Activated effector memory CD4-positive, alpha-beta T cell treated with Interleukin-2 at 50 U/mL for 16 hours (primary cell): Measurements from ENCODE around the gene ZNF740.
"Not testable (repeated sequence)": the region's sequence is repeated elsewhere in the genome, so short reads cannot be mapped to it uniquely, and the experiment has no call there.

ENCODE experiments used
- DNase-seq: peaks from one replicate; pipeline ENCODE4 v3.0.0-alpha.2; 2020

The ZNF740 gene

DNA sequence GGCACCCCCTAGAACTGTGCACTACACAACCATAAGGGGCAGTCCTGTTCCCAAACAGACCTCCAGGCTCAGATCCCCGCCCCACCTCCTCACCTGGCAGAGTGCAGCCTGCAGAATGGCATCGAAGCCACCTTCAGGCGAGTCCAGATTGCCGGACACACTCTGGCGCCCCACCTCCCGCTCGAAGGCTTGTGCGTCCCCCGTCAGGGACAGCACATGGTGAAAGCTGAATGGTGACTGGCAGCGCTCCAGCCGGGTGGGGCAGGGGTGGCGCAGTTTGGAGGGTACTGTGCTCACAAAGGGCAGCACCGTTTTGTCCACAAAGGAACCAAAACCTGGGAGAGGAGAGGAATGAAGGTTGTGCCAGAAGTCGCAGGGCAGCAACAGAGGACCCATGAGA lies 16.0 kb downstream of the ZNF740 start:
- no peak for DNase-seq

DNA sequence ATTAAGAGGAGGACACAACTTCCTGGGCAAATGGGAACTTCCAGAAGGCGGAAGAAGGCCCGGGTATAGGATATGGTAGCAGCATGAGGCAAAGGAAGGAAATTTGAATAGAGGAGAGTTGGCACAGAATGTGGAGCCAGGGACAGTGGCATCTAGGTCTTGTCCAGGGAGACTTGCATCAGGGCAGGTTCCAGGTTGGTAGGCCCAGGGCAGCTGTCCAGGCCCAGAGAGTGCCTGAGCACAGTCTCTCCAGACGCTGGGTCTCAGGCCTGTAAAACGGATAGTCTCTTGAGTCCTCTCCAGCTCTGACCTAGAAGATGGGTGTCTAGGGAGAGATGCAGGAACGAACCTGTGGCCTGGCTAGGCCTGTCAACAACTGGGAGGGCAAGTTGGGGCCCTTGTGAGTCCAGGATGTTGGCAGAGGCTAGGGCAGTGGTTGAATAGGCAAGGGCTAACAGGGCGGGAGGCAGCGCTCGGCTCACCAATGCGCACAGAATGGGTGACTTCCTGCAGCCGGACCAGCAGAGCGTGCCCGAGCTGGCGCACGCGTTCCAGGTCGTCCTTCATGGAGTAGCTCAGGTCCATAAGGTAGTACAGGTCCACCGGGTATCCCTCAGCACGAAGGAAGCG lies 16.6 kb downstream of the ZNF740 start:
- no peak for DNase-seq

DNA sequence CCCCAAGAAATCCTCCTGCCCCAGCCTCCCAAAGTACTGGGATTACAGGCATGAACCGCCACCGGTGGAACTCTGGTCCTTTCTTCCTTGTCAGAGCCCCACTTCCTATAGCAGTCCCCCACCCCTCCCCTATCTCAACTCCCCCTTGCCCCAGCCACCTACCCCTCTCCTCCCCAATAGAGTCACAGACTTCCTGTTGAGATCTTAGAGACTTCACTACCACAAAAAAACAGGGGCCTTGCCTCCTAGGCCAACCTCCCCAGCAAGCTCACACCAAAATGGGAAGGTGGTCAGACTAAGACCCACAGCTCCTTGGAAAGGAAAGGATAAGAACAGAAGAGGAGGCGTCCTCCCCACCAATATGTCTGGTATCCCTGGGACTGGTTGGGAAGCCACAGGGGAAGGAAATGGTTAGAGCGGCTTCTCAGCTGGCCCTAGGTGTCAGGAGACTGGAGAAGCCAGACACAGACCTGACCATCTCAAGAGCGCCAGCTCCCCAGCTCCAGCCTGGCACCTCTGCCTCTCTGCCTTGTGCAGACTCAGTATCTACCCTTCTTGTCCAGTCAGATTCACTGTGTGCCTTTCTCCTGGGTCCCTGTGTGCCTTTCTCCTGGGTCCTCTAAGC lies 18.1 kb downstream of the ZNF740 start:
- DNase-seq: no peak

DNA sequence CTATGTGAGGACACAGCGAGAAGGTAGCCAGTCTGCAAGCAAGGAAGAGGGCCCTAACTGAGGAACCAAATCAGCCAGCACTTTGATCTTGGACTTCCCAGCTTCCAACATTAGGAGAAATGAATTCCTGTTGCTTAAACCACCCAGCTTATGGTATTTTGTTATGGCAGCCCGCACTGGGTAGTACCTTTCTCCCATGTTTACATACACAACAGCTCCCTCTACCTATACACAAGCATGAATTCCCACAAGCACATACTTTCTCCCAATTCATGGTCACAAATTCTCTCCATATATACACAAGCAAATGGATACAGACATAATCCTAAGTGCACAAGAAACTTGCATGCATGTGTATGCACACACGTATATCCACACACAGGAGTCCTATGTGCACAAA lies 19.2 kb downstream of the ZNF740 start:
- DNase-seq: no peak

DNA sequence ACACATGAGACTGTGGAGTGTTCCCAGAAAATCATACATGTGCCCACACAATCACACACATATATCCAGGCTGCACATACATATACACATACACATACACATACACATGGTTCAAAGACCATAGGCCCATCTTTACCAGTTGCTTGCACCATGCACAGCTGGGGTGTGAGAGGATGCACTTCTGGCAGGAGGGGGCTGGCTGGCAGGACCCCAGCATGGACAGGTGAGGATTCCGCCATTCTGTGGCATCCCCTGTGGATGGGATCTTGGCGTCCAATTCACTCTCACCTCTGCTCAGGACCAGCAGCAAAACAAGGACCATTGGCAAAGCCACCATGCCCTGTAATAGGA lies 19.6 kb downstream of the ZNF740 start:
- DNase-seq: no peak

DNA sequence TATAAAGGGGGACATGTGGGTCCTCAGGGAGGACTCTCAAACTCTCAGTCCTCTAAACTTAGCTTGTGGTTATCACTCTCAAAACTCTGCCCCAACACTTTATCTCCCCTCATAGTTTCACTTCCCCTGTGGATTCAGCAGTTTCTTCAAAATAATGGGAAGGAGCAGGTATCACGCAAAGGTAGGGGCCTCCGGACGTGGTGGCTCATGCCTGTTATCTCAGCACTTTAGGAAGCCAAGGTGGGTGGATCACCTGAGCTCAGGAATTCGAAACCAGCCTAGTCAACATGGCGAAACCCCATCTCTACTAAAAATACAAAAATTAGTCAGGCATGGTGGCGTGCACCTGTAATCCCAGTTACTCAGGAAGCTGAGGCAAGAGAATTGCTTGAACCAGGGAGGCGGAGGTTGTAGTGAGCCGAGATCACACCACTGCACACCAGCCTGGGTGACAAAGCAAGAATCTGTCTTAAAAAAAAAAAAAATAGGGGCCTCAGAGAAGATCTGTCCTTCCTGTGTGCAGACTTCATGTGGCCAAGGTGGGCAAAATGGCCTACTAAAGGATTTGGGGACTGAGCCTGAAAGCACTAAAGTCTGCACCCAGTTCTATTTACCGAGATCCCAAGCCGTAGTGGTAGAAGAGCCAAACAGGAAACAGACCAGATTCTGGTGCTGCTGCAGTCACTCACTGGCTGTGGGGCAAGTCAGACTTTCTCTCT lies 20.1 kb downstream of the ZNF740 start:
- no peak for DNase-seq

DNA sequence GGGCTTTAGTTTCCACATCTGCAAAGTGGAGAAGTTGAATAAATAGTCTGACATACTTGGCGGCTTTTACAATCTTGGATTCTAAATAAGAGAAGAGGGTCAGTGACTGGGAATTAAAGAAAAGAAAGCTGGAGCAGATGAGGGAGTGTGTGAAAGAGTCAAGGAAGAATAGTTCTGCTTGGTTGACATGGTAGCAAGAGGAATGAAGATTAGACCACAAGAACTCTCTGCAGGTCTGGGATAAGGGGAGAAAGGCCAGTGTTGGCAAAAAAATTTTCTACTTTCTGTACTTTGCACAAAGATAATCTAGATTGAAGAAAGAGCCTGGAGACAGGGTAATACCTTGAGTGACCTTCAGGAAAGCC lies 20.6 kb downstream of the ZNF740 start:
- no peak for DNase-seq

DNA sequence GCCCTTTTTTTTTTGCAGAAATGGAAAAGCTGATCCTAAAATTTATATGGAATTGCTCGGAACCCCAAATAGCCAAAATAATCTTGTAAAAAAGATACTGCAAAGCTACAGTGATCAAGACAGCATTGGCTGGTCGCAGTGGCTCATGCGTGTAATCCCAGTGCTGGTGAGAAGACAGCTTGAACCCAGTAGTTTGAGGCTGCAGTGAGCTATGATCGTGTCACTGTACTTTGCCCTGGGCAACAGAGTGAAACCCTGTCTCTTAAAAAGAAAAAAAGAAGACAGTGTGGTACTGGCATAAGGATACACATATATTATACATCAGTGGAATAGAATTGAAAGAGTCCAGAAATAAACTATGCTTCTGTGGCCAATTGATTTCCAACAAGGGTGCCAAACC lies 21.1 kb downstream of the ZNF740 start:
- no peak for DNase-seq

DNA sequence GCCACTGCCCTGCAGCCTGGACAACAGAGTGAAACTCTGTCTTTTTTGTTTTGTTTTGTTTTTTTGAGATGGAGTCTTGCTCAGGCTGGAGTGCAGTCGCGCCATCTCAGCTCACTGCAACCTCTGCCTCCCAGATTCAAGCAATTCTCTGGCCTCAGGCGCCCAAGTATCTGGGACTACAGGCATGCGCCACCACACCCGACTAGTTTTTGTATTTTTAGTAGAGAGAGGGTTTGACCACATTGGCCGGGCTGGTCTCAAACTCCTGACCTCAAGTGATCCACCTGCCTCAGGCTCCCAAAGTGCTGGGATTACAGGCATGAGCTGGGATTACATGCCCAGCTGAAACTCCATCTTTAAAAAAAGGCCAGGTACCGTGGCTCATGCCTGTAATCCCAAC lies 21.8 kb downstream of the ZNF740 start:
- DNase-seq: not testable (repeated sequence)

DNA sequence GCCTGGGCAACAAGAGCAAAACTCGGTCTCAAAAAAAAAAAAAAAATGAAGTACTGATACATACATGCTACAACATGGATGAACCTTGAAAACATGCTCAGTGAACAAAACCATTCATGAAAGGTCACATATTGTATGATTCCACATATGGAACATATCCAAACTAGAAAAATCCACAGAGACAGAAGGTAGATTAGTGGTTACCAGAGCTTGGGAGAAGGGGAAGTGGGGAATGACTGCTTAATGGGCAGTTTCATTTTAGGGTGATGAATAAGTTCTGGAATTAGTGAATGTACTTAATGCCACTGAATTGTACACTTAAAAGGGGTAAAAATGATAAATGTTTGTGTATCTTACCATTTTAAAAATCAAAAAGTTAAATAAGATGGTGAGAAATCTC lies 23.8 kb downstream of the ZNF740 start:
- DNase-seq: no peak

DNA sequence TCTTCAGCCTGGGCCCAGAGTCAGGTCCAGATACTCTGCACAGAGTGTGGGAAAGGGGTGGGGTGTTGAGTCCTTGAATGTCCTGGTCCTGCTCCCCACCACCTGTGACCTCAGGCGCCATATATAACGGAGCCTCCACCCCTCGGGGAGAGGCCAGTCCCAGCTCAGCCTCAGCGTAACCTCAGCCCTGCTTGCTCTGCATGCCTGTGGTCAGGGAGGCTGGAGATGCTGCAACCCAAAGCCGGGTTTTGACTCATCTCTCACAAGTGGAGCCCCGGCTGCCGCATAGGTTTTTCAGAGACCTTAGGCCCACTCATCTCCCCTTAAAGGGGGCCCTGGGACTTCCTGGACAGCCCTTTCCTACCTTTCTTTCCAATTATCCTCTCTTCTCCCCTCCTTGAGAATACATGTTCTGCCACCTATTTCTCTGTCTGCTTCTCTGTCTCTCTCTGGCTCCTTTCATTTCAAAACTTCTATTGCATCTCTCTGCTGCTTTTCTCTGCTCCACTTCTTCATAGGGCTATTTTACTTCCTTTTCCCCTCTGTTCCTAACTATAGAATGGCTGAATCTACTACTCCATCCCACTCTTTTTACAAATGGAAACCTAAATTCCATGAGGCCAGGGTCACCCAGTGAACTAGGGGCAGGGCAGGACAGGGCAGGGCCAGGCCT lies 25.4 kb downstream of the ZNF740 start:
- DNase-seq: peak; percentile 57

DNA sequence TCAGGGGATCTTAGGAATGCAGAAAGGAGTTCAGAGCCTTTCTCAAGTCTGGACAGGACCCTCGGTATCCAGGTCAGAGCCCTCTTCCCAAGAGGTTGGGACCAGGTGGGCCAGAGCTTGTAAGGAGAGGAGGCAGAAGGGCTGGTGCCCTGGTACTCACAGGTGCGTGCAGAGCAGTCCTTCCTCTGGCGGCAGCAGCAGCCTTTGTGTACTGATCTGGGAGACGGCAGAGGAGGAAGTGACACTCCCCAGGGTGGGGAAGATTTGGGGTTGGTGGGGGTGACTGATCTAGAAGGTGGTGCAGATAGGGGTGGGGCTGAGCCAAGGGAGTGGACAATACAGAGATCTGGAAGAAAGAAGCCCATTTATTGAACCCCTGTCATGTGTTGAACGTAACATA lies 26.5 kb downstream of the ZNF740 start, which contains the start of gene ITGB7:
Gene ITGB7, minus strand, starts transcription at position 210 of the 400 bp plus-strand sequence. CDS start 6,808 bp downstream, outside the sequence.
- DNase-seq: peak; percentile 74

DNA sequence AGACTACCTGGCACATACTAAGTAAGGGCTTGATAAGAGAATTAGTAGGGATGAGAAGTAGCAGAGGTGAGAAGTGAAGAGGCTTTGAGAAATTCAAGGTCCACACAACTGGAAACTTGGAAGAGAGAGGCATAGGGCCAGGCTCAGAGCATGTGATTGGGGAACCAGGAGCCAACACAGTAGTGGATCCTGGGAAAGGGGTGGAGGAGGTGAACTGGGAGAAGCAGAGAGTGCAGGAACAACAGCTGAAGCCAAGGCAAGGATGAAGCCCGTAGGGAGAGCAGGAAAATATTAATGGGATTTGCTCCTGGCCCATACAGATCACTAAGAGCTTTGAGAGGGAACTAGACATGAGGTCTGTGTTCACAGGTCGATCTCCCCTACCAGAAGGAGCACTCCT lies 27.9 kb downstream of the ZNF740 start:
- DNase-seq: no peak

DNA sequence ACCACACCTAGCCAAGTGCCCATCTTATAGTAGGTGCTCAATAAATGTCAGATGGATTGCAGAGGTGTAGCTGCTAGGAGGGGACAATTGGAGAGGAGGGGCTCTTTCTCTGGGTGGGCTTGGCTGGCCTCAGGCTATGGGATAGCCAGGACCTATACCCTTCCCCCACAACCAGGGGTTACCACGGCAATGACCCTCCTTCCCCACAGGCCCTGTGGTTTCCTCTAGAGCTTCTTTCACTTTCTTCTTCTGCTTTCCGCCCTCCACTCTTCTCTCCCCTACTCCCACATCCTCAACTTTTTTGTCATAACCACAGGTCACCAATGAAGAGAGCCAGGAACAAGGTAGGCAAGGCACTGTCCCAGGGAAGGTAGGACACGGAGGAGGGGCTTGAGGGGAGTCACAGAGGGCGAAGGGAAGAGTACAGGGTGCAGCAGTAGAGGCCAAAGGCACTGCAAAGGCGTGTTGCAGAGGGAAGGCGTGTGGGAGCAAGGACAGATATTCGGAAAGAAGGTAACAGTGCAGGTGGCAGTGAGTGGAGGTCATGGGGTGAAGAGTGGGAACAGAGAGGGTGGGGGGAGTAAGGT lies 28.4 kb downstream of the ZNF740 start:
- no peak for DNase-seq

DNA sequence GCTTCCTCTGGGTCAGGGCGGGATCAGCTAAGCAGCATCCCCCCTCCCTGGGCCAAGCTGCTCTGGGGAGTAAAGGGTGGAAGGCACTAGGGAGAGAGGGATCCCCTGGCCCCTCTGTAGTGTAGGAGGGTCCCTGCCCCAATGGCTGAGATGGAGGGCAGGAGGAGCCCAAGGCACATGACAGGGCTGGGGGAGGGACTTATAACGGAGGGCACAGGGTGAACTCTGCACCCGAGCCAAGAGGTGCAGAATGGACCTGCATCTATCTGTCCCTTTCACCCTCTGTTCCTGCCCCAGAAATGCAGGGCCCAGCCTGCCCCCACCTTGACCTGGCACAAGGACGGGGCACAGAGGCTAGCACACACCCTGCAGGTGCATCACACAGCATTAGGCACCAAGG lies 30.3 kb downstream of the ZNF740 start:
- DNase-seq: no peak

DNA sequence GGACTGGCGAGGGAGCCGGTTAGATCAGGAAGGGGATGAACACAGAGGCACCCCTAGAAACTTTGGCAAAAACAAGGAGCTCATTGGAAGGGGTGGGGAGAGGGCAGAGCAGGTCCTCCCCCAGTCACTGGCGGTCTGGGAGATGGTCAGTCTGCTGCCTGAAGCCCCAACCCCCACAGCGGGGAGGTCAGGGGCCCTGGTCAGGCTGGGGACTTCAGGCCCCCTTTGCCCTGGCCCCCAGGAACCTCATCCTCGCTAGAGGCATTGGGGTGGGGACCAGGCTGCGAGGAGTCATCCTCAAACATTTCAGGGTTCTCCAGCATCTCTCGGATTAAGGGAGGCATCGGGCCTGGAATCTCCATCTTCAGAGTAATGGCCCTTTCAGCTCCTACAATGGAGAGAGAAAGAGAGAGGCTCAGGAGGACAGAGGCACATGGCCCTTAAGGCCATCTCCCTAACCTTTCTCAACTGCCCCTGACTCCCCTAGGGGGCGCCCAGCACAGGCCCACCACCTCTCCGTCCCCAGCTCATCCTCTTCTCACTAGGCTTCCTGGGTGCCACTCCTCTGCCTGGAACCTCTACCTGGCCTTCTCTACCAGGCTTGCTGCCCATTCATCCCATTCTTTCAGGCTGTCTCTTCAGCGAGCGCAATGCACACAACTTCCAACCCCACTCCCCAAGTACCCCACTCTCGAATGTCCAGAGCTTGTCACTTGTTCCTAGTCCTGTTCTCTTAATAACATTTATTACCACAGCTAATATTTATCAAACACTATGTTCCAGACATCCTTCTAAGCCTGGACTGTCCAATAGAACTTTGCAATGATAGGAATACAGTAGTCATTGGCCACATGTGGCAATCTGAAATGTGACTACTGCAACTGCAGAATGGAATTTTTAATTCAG lies 31.2 kb downstream of the ZNF740 start:
- no peak for DNase-seq

DNA sequence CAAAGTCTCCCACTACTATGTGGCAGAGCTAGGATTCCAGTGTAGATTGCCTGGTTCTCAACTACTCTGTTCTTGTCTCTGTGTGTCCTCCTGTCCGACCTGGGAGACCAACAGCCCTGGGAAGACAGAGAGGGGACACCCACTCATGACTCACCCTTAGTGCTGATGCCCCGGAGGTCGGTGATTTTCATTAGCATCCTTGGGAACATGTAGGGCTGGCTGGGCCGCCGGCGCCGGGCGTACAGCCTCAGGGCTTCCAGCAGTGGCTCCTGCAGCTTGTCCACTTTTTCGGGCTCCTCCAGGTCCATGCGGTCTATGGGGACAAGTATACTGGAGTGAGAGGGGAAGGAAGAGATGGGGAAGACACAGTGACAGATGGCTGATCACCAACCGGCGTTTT lies 32.4 kb downstream of the ZNF740 start:
- no peak for DNase-seq

DNA sequence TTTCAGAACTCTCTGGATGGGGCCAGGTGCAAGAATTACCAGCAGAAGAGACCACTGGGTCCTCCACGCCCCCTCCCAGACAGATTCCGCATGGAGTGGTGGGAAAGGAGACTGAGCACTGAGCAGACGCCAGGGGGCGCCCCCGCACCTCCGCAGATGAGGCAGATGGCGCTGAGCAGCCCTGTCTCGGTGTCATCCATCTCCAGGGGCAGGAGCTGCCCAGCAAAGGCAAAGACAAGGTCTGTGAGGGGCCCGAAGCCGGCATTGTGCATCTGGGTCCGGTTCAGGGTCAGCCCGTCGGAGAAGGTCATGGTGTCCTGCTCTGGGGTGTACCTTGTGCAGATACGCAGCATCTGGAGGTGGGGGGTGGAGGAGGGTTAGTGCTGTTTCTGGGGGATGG lies 32.8 kb downstream of the ZNF740 start:
- peak; percentile 70 for DNase-seq

DNA sequence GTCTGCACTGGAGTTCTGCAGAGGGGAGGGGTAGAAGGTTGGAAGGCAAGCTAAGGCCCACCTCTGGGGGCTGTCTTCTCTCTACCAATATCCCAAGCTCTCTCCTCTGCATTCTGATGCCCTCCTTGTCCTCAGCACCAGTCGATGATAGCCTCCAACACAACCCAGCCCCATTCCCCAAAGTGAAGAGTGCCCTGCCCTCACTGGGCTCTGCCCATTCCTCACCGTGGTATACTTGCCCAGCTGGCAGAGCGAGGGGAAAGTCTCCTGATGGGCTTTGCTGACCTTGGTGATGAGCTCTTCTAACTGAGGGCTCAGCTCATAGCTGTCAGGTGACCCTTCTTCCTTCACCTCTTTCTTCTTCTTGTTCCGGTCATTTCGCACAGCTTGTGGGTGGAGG lies 33.7 kb downstream of the ZNF740 start:
- DNase-seq: no peak

DNA sequence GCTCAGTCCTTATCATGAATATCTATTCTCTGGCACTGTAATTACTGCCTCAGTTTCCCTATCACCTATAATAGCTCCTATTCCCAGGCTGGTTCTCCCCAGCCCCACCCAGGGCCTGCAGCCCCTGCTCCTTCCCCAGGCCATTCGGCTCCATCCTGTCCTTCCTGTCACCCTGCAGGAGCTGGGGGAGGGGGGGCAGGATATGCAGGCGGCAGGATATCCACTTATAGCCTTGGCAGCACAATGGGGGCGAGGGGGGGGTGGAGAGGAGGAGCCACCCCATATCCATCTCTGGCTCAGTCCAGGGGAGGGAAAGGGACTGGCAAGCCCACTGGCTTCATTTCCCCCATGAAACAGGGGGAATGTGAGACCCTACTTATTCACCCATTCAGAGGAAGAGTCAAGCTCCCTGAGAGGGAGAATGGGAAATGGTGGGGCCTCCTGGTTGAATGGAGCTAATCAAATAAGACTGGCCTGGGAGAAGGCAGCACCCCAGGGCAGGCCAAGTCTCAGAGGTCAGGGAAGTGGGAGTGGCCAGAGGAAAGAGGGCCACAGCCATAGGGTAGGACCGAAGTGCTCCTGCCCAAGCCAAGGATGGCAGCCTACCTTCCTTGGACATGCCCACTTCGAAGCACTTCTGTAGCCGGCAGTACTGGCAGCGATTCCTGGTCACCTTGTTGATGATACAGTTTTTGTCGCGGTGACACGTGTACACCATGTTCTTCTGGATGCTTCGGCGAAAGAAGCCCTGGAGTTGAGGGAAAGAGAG lies 34.3 kb downstream of the ZNF740 start:
- DNase-seq: no peak

DNA sequence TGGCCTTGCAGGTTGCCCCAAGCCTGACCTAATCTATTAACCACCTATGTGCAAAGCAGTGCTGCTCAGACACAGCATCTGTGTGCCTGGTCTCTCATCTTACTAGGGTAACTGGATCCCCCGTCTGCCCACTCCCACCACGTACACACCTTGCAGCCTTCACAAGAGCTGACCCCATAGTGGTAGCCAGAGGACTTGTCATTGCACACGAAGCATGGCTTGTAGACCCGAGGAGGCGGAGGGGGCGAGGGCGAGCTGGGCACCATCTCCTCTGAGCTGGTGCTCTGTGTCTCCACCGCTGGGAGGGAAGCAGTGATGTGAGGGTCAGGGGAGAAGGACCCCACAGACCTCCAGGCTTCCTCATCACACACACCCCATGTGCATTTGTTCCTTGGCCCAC lies 35.0 kb downstream of the ZNF740 start:
- DNase-seq: no peak
